ENCODE results near the gene TLCD1.

DNA sequence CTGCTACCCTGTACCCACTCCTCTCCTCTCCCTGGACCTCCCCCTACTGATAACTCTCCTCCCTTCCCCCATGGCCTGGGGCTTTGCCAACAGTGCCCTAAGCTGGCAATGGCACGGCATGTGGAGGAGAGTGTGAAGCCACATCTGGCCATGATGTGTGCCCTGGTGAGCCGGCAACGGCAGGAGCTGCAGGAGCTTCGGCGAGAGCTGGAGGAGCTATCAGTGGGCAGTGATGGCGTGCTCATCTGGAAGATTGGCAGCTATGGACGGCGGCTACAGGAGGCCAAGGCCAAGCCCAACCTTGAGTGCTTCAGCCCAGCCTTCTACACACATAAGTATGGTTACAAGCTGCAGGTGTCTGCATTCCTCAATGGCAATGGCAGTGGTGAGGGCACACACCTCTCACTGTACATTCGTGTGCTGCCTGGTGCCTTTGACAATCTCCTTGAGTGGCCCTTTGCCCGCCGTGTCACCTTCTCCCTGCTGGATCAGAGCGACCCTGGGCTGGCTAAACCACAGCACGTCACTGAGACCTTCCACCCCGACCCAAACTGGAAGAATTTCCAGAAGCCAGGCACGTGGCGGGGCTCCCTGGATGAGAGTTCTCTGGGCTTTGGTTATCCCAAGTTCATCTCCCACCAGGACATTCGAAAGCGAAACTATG is 23.0 kb upstream of the TLCD1 start:
- TF ChIP-seq, protein P1, sequence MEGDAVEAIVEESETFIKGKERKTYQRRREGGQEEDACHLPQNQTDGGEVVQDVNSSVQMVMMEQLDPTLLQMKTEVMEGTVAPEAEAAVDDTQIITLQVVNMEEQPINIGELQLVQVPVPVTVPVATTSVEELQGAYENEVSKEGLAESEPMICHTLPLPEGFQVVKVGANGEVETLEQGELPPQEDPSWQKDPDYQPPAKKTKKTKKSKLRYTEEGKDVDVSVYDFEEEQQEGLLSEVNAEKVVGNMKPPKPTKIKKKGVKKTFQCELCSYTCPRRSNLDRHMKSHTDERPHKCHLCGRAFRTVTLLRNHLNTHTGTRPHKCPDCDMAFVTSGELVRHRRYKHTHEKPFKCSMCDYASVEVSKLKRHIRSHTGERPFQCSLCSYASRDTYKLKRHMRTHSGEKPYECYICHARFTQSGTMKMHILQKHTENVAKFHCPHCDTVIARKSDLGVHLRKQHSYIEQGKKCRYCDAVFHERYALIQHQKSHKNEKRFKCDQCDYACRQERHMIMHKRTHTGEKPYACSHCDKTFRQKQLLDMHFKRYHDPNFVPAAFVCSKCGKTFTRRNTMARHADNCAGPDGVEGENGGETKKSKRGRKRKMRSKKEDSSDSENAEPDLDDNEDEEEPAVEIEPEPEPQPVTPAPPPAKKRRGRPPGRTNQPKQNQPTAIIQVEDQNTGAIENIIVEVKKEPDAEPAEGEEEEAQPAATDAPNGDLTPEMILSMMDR (IDR thresholded peaks at IDR 0.05) = no peak
- TF ChIP-seq POLR2A (IDR thresholded peaks at IDR 0.05) = no peak
